H1 (cell line): ENCODE measurements around the gene SSH2. TPM values are rescaled to one million over a fixed set of nuclear protein-coding genes. Genes with fewer than 3 reads are reported as not detected.

ENCODE experiments used
- CTCF ChIA-PET: fragments of 300-600 bp; sonication (Branson Sonifier 250); formaldehyde crosslinking; loops from one replicate; lab custom pipeline; 2021; ENCODE audit not compliant: partially characterized antibody; lab: Charles Lee
- POLR2A ChIA-PET: fragments of 300-600 bp; sonication (Branson Sonifier 250); formaldehyde crosslinking; loops from one replicate; lab custom pipeline; 2021; ENCODE audit warnings: inconsistent platforms; ENCODE audit not compliant: partially characterized antibody; lab: Charles Lee
- DNase-seq, 2 experiments: peaks; one replicate each; pipeline versions ENCODE4 v3.0.0 to v3.0.0-alpha.2; 2010 to 2022; ENCODE audit warnings: low spot score in 2 of 2, low read depth in 1 of 2, mixed read lengths in 1 of 2
- FAIRE-seq: peaks from 2 replicates; lab custom pipeline; 2011; peaks lifted over from hg19 to GRCh38; lab: Jason Lieb, UNC
- H2AFZ ChIP-seq: 2 replicates; pipeline ENCODE4 v1.8.1; 2012; ENCODE audit warnings: low read length, inconsistent platforms
- H2AK5ac ChIP-seq: 2 replicates; pipeline ENCODE4 v1.6.1; 2013; ENCODE audit warnings: low read depth, low read length
- H2BK120ac ChIP-seq: replicated peaks from 2 replicates; pipeline ENCODE3; 2013; ENCODE audit warnings: low read depth, low read length, inconsistent platforms
- H2BK12ac ChIP-seq: 2 replicates; pipeline ENCODE4 v1.6.1; 2013; ENCODE audit warnings: low read depth, low read length
- H2BK15ac ChIP-seq: 2 replicates; pipeline ENCODE4 v1.6.1; 2013; ENCODE audit warnings: low read length
- H2BK20ac ChIP-seq: 2 replicates; pipeline ENCODE4 v1.6.1; 2013; ENCODE audit warnings: low read length
- H2BK5ac ChIP-seq: 2 replicates; pipeline ENCODE4 v1.6.1; 2013; ENCODE audit warnings: low read depth, low read length
- H3K14ac ChIP-seq: 2 replicates; pipeline ENCODE4 v1.6.1; 2013; ENCODE audit warnings: inconsistent platforms; ENCODE audit not compliant: insufficient read length
- H3K18ac ChIP-seq: 2 replicates; pipeline ENCODE4 v1.6.1; 2013; ENCODE audit warnings: low read length; ENCODE audit errors: extremely low read depth
- H3K23ac ChIP-seq: 2 replicates; pipeline ENCODE4 v1.6.1; 2013; ENCODE audit warnings: inconsistent platforms; ENCODE audit not compliant: insufficient read length
- H3K23me2 ChIP-seq: 2 replicates; pipeline ENCODE4 v1.6.1; 2013; ENCODE audit warnings: low read depth, low read length
- H3K27ac ChIP-seq: 2 replicates; pipeline ENCODE4 v1.6.1; 2011; ENCODE audit warnings: low read depth, low read length, inconsistent platforms
- H3K27me3 ChIP-seq, 4 experiments: replicated peaks in 1 of 4; 1 replicate in 1 of 4; 2 replicates in 3 of 4; pipeline versions ENCODE4 v1.6.1 to v1.8.1; 2011 to 2013; ENCODE audit warnings: low read length in 3 of 4, mild to moderate bottlenecking in 3 of 4, inconsistent platforms in 2 of 4, mixed read lengths in 2 of 4, moderate library complexity in 1 of 4; ENCODE audit not compliant: control insufficient read depth in 3 of 4, insufficient read depth in 3 of 4; ENCODE audit errors: extremely low read depth in 1 of 4
- H3K36me3 ChIP-seq, 4 experiments: 2 replicates each; pipeline versions ENCODE4 v1.6.1 to v1.8.1; 2011 to 2013; ENCODE audit warnings: mild to moderate bottlenecking in 4 of 4, low read length in 3 of 4, moderate library complexity in 2 of 4, control low read depth in 1 of 4, inconsistent platforms in 1 of 4; ENCODE audit not compliant: insufficient read depth in 4 of 4, control insufficient read depth in 2 of 4
- H3K4ac ChIP-seq: replicated peaks from 2 replicates; pipeline ENCODE3; 2013; ENCODE audit warnings: low read length, low read depth, mixed read lengths, inconsistent platforms; ENCODE audit not compliant: insufficient read length
- H3K4me1 ChIP-seq, 4 experiments: replicated peaks in 1 of 4; 1 replicate in 1 of 4; 2 replicates in 3 of 4; pipeline versions ENCODE4 v1.6.1 to v1.8.1; 2011 to 2013; ENCODE audit warnings: low read length in 3 of 4, inconsistent platforms in 2 of 4, mixed read lengths in 1 of 4; ENCODE audit not compliant: insufficient read depth in 4 of 4, control insufficient read depth in 3 of 4
- H3K4me2 ChIP-seq, 2 experiments: 2 replicates each; pipeline versions ENCODE4 v1.6.1 to v1.8.1; 2011 to 2013; ENCODE audit warnings: low read depth in 2 of 2, low read length in 2 of 2, control low read depth in 1 of 2, inconsistent platforms in 1 of 2, mild to moderate bottlenecking in 1 of 2; ENCODE audit not compliant: insufficient read depth in 1 of 2
- H3K4me3 ChIP-seq, 4 experiments: fragments of 200-600, 300-600 bp in 1 of 4; sonication (generic), shearing (Covaris generic), sonication (Bioruptor Twin) in 1 of 4; 2 replicates each; pipeline versions ENCODE4 v1.5.1 to v1.8.1; 2011 to 2016; ENCODE audit warnings: low read length in 4 of 4, low read depth in 3 of 4, control low read depth in 2 of 4, inconsistent platforms in 2 of 4, mild to moderate bottlenecking in 2 of 4, mixed read lengths in 1 of 4, moderate library complexity in 1 of 4; ENCODE audit not compliant: insufficient read depth in 2 of 4; ENCODE audit errors: extremely low read depth in 1 of 4
- H3K56ac ChIP-seq: replicated peaks from 2 replicates; pipeline ENCODE3; 2013; ENCODE audit warnings: low read depth, mild to moderate bottlenecking, mixed read lengths, low read length, inconsistent platforms; ENCODE audit not compliant: insufficient read length
- H3K79me1 ChIP-seq: 2 replicates; pipeline ENCODE4 v1.6.1; 2013; ENCODE audit warnings: low read depth, low read length, control low read depth
- H3K79me2 ChIP-seq, 2 experiments: 2 replicates each; pipeline versions ENCODE4 v1.6.1 to v1.8.1; 2012 to 2013; ENCODE audit warnings: low read length in 2 of 2, mild to moderate bottlenecking in 2 of 2, inconsistent platforms in 1 of 2; ENCODE audit not compliant: insufficient read depth in 2 of 2, control insufficient read depth in 1 of 2
- H3K9ac ChIP-seq, 4 experiments: replicated peaks in 1 of 4; 1 replicate in 1 of 4; 2 replicates in 3 of 4; pipeline versions ENCODE4 v1.6.1 to v1.8.1; 2011 to 2013; ENCODE audit warnings: low read depth in 3 of 4, low read length in 3 of 4, control low read depth in 2 of 4, mild to moderate bottlenecking in 2 of 4, moderate library complexity in 2 of 4, inconsistent platforms in 1 of 4; ENCODE audit errors: extremely low read depth in 1 of 4
- H3K9me3 ChIP-seq, 2 experiments: 2 replicates each; pipeline versions ENCODE4 v1.6.1 to v1.8.1; 2012 to 2013; ENCODE audit warnings: mild to moderate bottlenecking in 2 of 2, moderate library complexity in 2 of 2, control low read depth in 1 of 2, inconsistent platforms in 1 of 2, low read depth in 1 of 2, low read length in 1 of 2, mixed read lengths in 1 of 2; ENCODE audit not compliant: insufficient read depth in 2 of 2
- H4K20me1 ChIP-seq, 2 experiments: replicated peaks in 1 of 2; 2 replicates each; pipeline versions ENCODE3 to v1.8.1; 2011 to 2013; ENCODE audit warnings: inconsistent platforms in 2 of 2, low read length in 2 of 2, mild to moderate bottlenecking in 1 of 2; ENCODE audit not compliant: insufficient read depth in 2 of 2, control insufficient read depth in 1 of 2
- H4K5ac ChIP-seq: 2 replicates; pipeline ENCODE4 v1.6.1; 2013; ENCODE audit warnings: low read length, low read depth, mixed read lengths, inconsistent platforms; ENCODE audit not compliant: insufficient read length
- H4K8ac ChIP-seq: 2 replicates; pipeline ENCODE4 v1.8.0; 2013; ENCODE audit warnings: mild to moderate bottlenecking, moderate library complexity, low read length, inconsistent platforms; ENCODE audit not compliant: insufficient read depth; ENCODE audit errors: extremely low read depth
- H4K91ac ChIP-seq: replicated peaks from 2 replicates; pipeline ENCODE3; 2013; ENCODE audit warnings: low read length, mixed read lengths, inconsistent platforms; ENCODE audit not compliant: insufficient read length
- BCL11A ChIP-seq, 2 experiments: IDR thresholded peaks; one replicate each; pipeline ENCODE4 v1.6.1; 2011; ENCODE audit warnings: low read depth in 2 of 2, low read length in 2 of 2, mild to moderate bottlenecking in 2 of 2
- GABPA ChIP-seq: IDR thresholded peaks from 2 replicates; pipeline ENCODE4 v1.6.1; 2011; ENCODE audit warnings: mild to moderate bottlenecking, low read length, moderate library complexity, borderline replicate concordance; ENCODE audit not compliant: insufficient read depth
- GTF2F1 ChIP-seq: IDR thresholded peaks from 2 replicates; pipeline ENCODE4 v1.6.1; 2012; ENCODE audit warnings: low read depth, low read length, improper control_type of control experiment, borderline replicate concordance
- WGBS, 2 experiments: shearing (Covaris generic) in 1 of 2; methylation state at CpG; one replicate each; pipeline versions ENCODE4 v1.1.6 to v1.1.7; 2013 to 2015; ENCODE audit warnings: low lambda C conversion rate in 2 of 2, mixed read lengths in 2 of 2, inconsistent platforms in 1 of 2, low coverage in 1 of 2, missing lambda C conversion rate in 1 of 2; ENCODE audit not compliant: insufficient replicate concordance in 2 of 2, insufficient coverage in 1 of 2, insufficient read length in 1 of 2; ENCODE audit errors: extremely low coverage in 1 of 2, missing lambda C conversion rate in 1 of 2; 5-methylcytosine and 5-hydroxymethylcytosine counted together
- polyA plus RNA-seq, 7 experiments: library from polyadenylated mRNA; depleted of rRNA in 3 of 7; stranded (reverse) in 5 of 7; unstranded in 2 of 7; fragments of >200 nt in 5 of 7; fragments of 200-250 nt in 2 of 7; gene quantifications; 1 replicate in 5 of 7; 2 replicates in 1 of 7; 4 replicates in 1 of 7; pipeline versions ENCODE4 v1.2.1 to v1.2.3, GENCODE V29; 2011 to 2013; ENCODE audit warnings: missing spikeins in 2 of 7, mixed read lengths in 2 of 7
- total RNA-seq: library from RNA; stranded (reverse); fragmentation: NEBNext Ultra II Directional; extraction: Animal tissue kit (Norgen Biotek cat#: 25700); gene quantifications from 2 replicates; pipeline ENCODE4 v1.2.1, GENCODE V29; 2021

The SSH2 gene
- total and polyA plus RNA-seq, 2 of the 8 experiments (the other 6 are each of a cell fraction or from before 2014, with no cell fraction given): 5.2 to 15.9 TPM

- H2BK12ac ChIP-seq: no peak overlapping the region
- no peak overlapping the region for H2AK5ac ChIP-seq
- H3K36me3 ChIP-seq: no peaks in the 10 kb centered on the region
- H3K4ac ChIP-seq: no peak overlapping the region
- H3K79me1 ChIP-seq: no peaks in the 10 kb centered on the region
- H2BK120ac ChIP-seq: no peak overlapping the region
- H3K18ac ChIP-seq: no peak overlapping the region
- H3K56ac ChIP-seq: no peak overlapping the region
- H3K4me3 ChIP-seq: no peak overlapping the region
- WGBS, 2 experiments: 81% methylated on average over 2 of the region's 2 CpGs; no CpG with 5 or more reads in 1 of the 2 experiments
- no peaks in the 10 kb centered on the region for H3K9me3 ChIP-seq
- DNase-seq (no peak), FAIRE-seq (no peak)
- H2BK5ac ChIP-seq: no peak overlapping the region
- H3K23me2 ChIP-seq: no peaks in the 10 kb centered on the region
- H3K27me3 ChIP-seq: peaks cover 0 to 2% (median 0%) of the 10 kb centered on the region in 4 experiments; a peak in 1 of 7 replicates
- H2BK20ac ChIP-seq: no peak overlapping the region
- no peak for TF ChIP-seq BCL11A (IDR thresholded peaks at IDR 0.05; ENCODE audit: low read depth in 2 of 2, low read length in 2 of 2)
- no peak for TF ChIP-seq GTF2F1
- TF ChIP-seq GABPA: no peak
- H4K20me1 ChIP-seq: no peaks in the 10 kb centered on the region
- H3K14ac ChIP-seq: no peak overlapping the region
- H3K4me2 ChIP-seq: no peak overlapping the region
- H3K27ac ChIP-seq: no peak overlapping the region
- POLR2A ChIA-PET: no interaction called here
- no peak overlapping the region for H4K8ac ChIP-seq
- H3K23ac ChIP-seq: no peak overlapping the region
- no peak overlapping the region for H3K9ac ChIP-seq
- no peak overlapping the region for H4K5ac ChIP-seq
- CTCF ChIA-PET: interaction anchor here (1.6 to 9.7 kb wide), 2 partner anchors 128 to 156 kb away, joined by 6 to 170 read pairs; no protein-coding TSS in a partner anchor
- no peak overlapping the region for H4K91ac ChIP-seq
- no peak overlapping the region for H2BK15ac ChIP-seq
- H3K79me2 ChIP-seq: no peaks in the 10 kb centered on the region
- no peak overlapping the region for H2AFZ ChIP-seq
- no peaks in the 10 kb centered on the region for H3K4me1 ChIP-seq
Measured at GRCh38 chr17:29936724-29937123, 6.7 kb upstream of the SSH2 start.
